Smooth muscle cell (in vitro differentiated cells): ENCODE data around the gene ERCC1. TPM values are rescaled to one million over a fixed set of nuclear protein-coding genes. Genes with fewer than 3 reads are reported as not detected.

Experiments
- DNase-seq: peaks from one replicate; lab custom pipeline; 2025; ENCODE audit not compliant: unreplicated experiment; lab: John Stamatoyannopoulos, UW
- H2AFZ ChIP-seq: fragments of 200-600 bp; sonication (generic); 2 replicates; pipeline ENCODE4 v1.6.0; 2016; ENCODE audit warnings: antibody characterized with exemption, low read depth, mild to moderate bottlenecking
- H3F3A ChIP-seq: fragments of 200-600 bp; sonication (generic); 2 replicates; pipeline ENCODE4 v1.6.0; 2017; ENCODE audit warnings: antibody characterized with exemption, low read depth
- H3K27ac ChIP-seq: fragments of 200-600 bp; sonication (generic); 2 replicates; pipeline ENCODE4 v1.5.1; 2016; ENCODE audit warnings: low read depth, mild to moderate bottlenecking
- H3K27me3 ChIP-seq: fragments of 200-600 bp; sonication (generic); 2 replicates; pipeline ENCODE4 v1.6.1; 2016; ENCODE audit warnings: low read depth, mild to moderate bottlenecking
- H3K36me3 ChIP-seq: fragments of 200-600 bp; sonication (generic); 2 replicates; pipeline ENCODE4 v1.5.1; 2016; ENCODE audit warnings: low read depth
- H3K4me1 ChIP-seq: fragments of 200-600 bp; sonication (generic); 2 replicates; pipeline ENCODE4 v1.5.1; 2016; ENCODE audit warnings: low read depth
- H3K4me2 ChIP-seq: fragments of 200-600 bp; sonication (generic); 2 replicates; pipeline ENCODE4 v1.6.0; 2016; ENCODE audit warnings: mild to moderate bottlenecking
- H3K4me3 ChIP-seq: fragments of 200-600 bp; sonication (generic); 2 replicates; pipeline ENCODE4 v1.5.1; 2016; ENCODE audit warnings: mild to moderate bottlenecking
- H3K79me2 ChIP-seq: fragments of 200-600 bp; sonication (generic); 2 replicates; pipeline ENCODE4 v1.6.0; 2016; ENCODE audit warnings: low read depth, mild to moderate bottlenecking
- H3K9ac ChIP-seq: fragments of 200-600 bp; sonication (generic); 2 replicates; pipeline ENCODE4 v1.6.0; 2016; ENCODE audit warnings: low read depth
- H3K9me3 ChIP-seq: fragments of 200-600 bp; sonication (generic); replicated peaks from 2 replicates; pipeline ENCODE4 v1.5.1; 2016; ENCODE audit warnings: low read depth
- H4K20me1 ChIP-seq: fragments of 200-600 bp; sonication (generic); 2 replicates; pipeline ENCODE4 v1.6.0; 2016; ENCODE audit warnings: low read depth
- CTCF ChIP-seq: fragments of 200-600 bp; sonication (generic); IDR thresholded peaks from 2 replicates; pipeline ENCODE4 v1.5.1; 2017; ENCODE audit warnings: borderline replicate concordance, mild to moderate bottlenecking, antibody characterized with exemption; ENCODE audit not compliant: insufficient read depth, poor library complexity, severe bottlenecking
- WGBS: methylation state at CpG from one replicate; pipeline ENCODE4 v1.1.7; 2016; ENCODE audit warnings: low lambda C conversion rate; 5-methylcytosine and 5-hydroxymethylcytosine counted together
- polyA plus RNA-seq: library from polyadenylated mRNA; unstranded; fragments of >200 nt; fragmentation: Nextera tagmentation; extraction: Ambion mirVana; gene quantifications from 2 replicates; pipeline ENCODE4 v1.2.1, GENCODE V29; 2016
- total RNA-seq: library from RNA; depleted of rRNA; stranded (reverse); fragments of >200 nt; gene quantifications from 2 replicates; pipeline ENCODE4 v1.2.3, GENCODE V29; 2014

ERCC1 gene
- total and polyA plus RNA-seq, 2 experiments from 2014 or later: 72.6 to 90.4 TPM

GRCh38 chr19:45460807-45461347 lies 37.2 kb upstream of the ERCC1 start:
- H3K27ac ChIP-seq: no peak overlapping the region
- no peaks in the 10 kb centered on the region for H3F3A ChIP-seq
- no peaks in the 10 kb centered on the region for H3K9me3 ChIP-seq
- no peaks in the 10 kb centered on the region for H3K4me1 ChIP-seq
- H3K36me3 ChIP-seq: no peaks in the 10 kb centered on the region
- no peak for DNase-seq
- no peak for TF ChIP-seq CTCF
- H3K27me3 ChIP-seq: no peaks in the 10 kb centered on the region
- no peak overlapping the region for H3K4me2 ChIP-seq
- 87% methylated on average over 8 of the region's 8 CpGs for WGBS
- H4K20me1 ChIP-seq: no peaks in the 10 kb centered on the region
- no peak overlapping the region for H3K9ac ChIP-seq
- H2AFZ ChIP-seq: no peak overlapping the region
- no peaks in the 10 kb centered on the region for H3K79me2 ChIP-seq
- no peak overlapping the region for H3K4me3 ChIP-seq

- H3K9me3 ChIP-seq: no peaks in the 10 kb centered on the region
- H3K79me2 ChIP-seq: no peaks in the 10 kb centered on the region
- no peak overlapping the region for H3K9ac ChIP-seq
- H3K36me3 ChIP-seq: no peaks in the 10 kb centered on the region
- no peaks in the 10 kb centered on the region for H3K27me3 ChIP-seq
- DNase-seq: no peak
- no peak for TF ChIP-seq CTCF
- H3F3A ChIP-seq: no peaks in the 10 kb centered on the region
- no peaks in the 10 kb centered on the region for H4K20me1 ChIP-seq
- no peak overlapping the region for H3K27ac ChIP-seq
- H2AFZ ChIP-seq: no peak overlapping the region
- H3K4me2 ChIP-seq: no peak overlapping the region
- no peaks in the 10 kb centered on the region for H3K4me1 ChIP-seq
- no peak overlapping the region for H3K4me3 ChIP-seq
These were observed 34.1 kb upstream of the ERCC1 start for GRCh38 chr19:45457776-45458175.

GRCh38 chr19:45456500-45456815 lies 32.7 kb upstream of the ERCC1 start:
- H3K4me2 ChIP-seq: peak overlapping the region; percentile 74
- TF ChIP-seq CTCF: no peak

GRCh38 chr19:45455707-45456499 lies 32.2 kb upstream of the ERCC1 start:
- no peaks in the 10 kb centered on the region for H3K79me2 ChIP-seq
- peak overlapping the region; percentile 74 for H3K4me2 ChIP-seq

More at GRCh38 chr19:45456500-45456815, 32.7 kb upstream of the ERCC1 start:
- Histone ChIP-seq H4K20me1 (no peaks in the 10 kb centered on the region), H3K36me3 (no peaks in the 10 kb centered on the region), H3K4me3 (no peak overlapping the region), H3K9ac (peak overlapping the region; percentile 95), H3F3A (no peaks in the 10 kb centered on the region), H3K9me3 (no peaks in the 10 kb centered on the region), H3K27ac (peak overlapping the region; percentile 99), H3K27me3 (no peaks in the 10 kb centered on the region), H3K4me1 (no peaks in the 10 kb centered on the region), H2AFZ (no peak overlapping the region), H3K79me2 (no peaks in the 10 kb centered on the region)
- DNase-seq: no peak
- 42% methylated on average over 2 of the region's 2 CpGs for WGBS

More at GRCh38 chr19:45455707-45456499, 32.2 kb upstream of the ERCC1 start:
- Histone ChIP-seq H3K4me3 (no peak overlapping the region), H3K4me1 (no peaks in the 10 kb centered on the region), H2AFZ (no peak overlapping the region), H3K36me3 (no peaks in the 10 kb centered on the region), H3K9ac (peak overlapping the region; percentile 95), H3K27me3 (no peaks in the 10 kb centered on the region), H3F3A (peaks cover 3% of the 10 kb centered on the region), H4K20me1 (no peaks in the 10 kb centered on the region), H3K9me3 (no peaks in the 10 kb centered on the region), H3K27ac (peak overlapping the region; percentile 99)
- WGBS: 2% methylated on average over 27 of the region's 27 CpGs
- peak; percentile 89 for DNase-seq
- no peak for TF ChIP-seq CTCF
